ENCODE measurements around the gene TRIO.

DNA sequence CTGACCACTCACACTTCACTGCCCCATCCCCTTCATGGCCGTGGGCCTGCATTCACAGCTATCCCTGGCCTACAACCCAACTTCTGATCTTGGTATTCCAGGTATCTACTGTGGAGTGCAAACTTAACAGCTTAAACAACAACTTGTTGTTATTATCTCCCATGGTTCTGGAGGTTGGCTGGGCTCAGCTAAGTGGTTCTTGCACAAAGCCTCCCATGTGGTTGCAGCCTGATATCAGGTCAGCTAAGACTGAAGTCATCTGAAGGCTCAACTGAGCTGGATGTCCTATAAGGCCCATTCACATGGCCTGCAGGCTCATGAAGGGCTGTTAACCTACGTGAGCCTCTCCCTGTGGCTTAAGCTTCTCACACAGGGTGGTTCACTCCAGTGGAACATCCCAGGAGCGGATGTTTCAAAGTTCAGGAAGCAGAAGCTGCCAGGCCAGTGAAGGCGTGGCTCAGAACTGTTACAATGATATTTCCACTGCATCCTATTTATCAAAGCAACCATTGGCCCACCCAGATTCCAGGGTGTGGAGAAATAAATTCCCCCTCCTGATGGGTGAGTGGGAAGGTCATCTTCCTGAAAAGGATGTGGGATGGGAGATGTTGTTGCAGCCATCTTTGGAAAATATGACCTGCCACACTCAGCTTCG, 30.0 kb upstream of the TRIO start:
- TF ChIP-seq, protein P1, sequence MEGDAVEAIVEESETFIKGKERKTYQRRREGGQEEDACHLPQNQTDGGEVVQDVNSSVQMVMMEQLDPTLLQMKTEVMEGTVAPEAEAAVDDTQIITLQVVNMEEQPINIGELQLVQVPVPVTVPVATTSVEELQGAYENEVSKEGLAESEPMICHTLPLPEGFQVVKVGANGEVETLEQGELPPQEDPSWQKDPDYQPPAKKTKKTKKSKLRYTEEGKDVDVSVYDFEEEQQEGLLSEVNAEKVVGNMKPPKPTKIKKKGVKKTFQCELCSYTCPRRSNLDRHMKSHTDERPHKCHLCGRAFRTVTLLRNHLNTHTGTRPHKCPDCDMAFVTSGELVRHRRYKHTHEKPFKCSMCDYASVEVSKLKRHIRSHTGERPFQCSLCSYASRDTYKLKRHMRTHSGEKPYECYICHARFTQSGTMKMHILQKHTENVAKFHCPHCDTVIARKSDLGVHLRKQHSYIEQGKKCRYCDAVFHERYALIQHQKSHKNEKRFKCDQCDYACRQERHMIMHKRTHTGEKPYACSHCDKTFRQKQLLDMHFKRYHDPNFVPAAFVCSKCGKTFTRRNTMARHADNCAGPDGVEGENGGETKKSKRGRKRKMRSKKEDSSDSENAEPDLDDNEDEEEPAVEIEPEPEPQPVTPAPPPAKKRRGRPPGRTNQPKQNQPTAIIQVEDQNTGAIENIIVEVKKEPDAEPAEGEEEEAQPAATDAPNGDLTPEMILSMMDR (IDR thresholded peaks at IDR 0.05; ENCODE audit: borderline replicate concordance, extremely low read depth, low read length, poor library complexity, severe bottlenecking) = no peak
- no peak for TF ChIP-seq EZH2 (IDR thresholded peaks at IDR 0.05; ENCODE audit: borderline replicate concordance, low read depth, low read length, severe bottlenecking)
